Retina (tissue), 1 donor: Measurements from ENCODE around the gene TMEM209.
"Not testable (repeated sequence)": the region's sequence is repeated elsewhere in the genome, so short reads cannot be mapped to it uniquely, and the experiment has no call there.

Experiments
- DNase-seq: peaks from one replicate; pipeline ENCODE4 v3.0.0-alpha.2; 2016

The TMEM209 gene

DNA sequence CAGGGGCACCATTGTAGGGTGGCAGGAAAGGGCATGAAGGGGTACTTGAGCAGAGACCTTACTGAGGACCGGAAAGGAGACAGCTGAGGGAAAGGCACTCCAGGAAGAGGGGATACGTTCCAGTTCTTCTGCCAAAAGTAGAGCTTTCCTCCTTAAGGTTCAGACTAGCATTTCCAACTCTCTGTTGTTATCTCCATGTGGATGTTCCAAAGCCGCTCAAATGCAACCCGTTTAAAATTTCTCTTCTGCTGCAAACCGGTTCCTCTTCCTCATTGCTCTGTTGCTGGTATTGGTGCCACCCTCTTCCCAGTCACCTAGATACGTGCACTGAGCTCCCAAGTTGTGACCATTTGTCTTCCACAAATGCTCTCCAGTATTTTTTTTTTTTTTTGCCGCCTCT is 47.5 kb downstream of the TMEM209 start:
- DNase-seq, result no peak

DNA sequence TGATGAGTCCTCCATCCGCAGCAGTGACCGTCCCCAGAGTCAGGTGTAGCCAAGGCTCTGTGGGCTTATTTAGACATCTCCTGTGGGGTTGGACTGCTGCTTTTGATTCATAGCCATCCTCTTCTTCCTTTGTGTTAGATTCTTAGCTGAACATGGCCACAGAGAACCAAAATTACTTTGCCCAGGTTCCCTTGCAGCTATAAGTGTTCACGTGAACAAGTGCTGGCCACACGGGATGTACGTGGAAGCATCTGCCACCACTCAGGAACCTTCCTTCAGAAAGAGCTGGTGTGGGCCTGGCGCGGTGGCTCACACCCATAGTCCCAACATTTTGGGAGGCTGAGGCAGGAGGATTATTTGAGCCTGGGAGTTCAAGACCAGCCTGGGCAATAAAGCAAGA is 49.1 kb downstream of the TMEM209 start:
- no peak for DNase-seq

DNA sequence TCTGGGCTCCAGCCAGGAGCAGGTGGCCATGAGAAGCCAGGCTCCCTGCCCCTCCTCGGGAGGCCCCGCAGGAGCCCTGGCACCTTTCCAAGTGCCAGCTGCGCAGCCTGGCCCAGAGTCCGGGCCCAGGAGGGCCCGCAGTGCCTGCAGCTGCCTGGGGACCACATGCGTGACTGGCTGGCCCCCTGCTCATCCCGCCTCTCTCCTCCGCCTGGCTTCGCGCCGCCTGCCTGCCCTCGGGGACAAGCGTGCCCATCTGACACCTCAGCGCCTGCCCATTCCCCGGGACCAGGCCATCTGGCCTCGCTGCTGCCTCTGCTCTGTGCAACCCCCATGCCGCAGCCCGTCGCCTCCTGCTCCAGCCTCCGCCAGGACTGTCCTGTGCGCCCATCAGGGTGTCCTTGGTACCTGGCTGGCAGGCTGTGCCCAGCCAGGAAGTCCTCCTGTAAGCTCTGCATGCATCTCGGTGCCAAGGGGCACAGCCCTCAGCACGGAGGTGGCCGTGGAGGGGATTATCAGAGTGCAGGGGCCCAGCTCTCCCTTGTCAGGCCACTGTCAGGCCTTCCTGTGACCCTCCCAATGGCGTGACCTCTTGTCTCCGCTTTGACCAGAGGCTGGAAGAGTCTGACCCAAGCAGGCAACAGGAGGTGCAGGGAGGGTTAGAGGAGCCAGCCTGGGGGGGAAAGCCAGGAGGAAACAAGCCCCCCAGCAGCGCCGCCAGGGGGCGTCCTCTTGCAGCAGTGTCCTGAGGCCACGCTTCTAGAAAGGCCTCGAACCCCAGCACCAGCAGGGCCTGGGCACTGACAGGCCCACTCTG is 50.5 kb downstream of the TMEM209 start:
- peak; percentile 38 for DNase-seq

DNA sequence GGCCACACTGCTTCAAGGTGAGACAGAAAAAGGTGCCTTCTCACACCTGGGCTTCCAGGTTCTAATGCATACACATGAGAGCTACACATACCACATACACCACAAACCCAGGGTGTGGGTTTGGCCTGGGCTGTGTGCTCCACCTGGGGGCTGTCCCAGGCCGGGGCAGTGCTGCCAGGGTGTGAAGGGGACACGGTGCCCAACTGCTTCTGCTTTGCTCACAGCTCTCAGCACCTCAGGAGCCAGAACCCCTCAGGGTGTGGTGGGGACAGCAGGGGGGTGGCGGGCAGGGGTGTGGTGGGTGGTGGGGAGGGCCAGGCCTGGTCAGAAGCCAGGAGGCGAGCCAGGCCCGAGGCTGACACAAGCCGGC is 51.1 kb downstream of the TMEM209 start:
- DNase-seq, result no peak

DNA sequence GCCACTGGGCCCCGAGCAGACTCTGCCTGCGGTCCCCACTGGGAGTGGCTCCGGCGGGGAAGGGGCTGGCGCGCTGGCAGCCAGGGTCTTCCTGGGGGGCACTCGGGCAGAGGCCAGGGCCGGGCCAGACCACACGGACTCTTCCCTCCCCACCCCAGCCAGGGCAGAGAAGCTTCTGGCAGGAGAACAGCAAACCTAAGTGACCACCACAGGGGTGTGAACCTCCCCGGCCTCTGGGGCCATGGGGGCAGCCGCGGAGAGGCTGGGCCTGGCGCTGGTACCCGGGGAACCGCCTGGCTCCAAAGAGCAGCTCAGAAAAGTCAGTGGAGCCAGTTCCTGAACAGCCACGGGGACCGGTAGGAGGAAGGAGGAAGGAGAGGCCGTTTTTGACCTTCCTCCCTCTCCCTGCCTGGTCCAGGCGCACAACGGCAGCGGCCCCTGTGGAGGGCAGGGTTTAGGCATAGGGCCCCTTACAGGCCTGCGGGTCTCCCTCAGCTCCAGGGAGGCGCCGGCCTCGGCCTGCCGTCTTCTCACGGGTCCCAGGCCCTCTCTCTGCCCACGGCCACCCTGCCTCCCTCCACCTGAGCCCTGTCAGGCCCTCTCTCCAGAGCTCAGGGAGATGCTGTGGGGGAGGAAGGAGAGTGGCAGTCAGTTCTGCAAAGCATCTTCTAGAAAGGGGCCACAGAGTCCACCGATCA is 51.8 kb downstream of the TMEM209 start:
- DNase-seq, result peak; percentile 57

DNA sequence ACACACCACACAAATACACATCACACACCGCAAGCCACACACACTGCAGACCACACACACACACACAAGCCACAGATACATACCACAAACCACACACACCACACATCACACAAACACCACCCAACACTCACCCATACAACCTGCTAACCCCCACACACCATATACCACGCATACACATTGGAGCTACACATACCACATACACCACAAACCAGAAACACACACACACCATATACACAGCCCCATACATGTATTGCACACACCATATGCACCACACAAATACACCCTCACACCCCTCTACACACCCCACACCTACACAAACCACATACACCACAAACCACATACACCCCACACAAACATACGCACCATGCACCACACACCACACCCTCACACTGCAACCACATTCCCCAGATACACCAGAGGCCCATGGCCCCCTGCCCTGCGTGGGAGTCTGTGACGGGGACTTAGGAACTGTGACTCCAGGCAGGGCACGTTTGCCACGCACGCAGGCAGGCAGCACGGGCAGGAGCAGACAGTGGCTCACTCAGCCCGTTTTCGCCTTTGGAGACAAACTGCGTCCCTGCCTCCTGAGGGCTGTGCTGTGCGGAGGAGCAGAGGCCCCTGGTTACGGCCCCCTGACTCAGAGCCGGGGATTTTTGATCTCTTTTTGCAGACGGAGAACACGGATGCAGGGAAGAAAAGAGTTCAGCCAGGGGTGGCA is 52.6 kb downstream of the TMEM209 start:
- DNase-seq, result no peak

DNA sequence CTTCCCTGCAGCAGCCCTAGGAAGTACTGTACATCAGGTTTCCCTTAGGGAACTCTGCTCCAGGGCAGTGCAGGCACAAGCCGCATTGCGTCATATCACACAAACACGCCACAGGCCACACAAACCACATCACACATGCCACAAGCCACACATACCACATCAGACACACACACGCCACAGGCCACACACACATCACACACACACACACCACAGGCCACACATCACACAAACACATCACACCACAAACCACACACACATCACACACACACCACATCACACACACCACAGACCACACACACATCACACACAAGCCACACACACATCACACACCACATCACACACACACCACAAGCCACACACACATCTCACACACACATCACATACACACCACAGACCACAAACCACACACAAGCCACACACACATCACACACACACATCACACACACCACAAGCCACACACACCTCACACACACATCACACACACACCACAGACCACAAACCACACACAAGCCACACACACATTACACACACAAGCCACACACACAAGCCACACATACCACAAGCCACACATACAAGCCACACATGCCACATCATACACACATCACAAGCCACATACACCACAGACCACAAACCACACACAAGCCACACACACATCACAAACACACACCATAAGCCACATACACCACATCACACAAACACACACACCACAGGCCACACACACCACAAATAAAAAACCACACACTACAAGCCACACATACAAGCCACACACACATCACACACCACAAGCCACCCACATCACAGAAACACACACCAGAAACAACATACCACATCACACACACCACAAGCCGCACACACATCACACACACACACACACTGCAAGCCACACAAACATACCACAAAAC is 53.4 kb downstream of the TMEM209 start:
- no peak for DNase-seq

DNA sequence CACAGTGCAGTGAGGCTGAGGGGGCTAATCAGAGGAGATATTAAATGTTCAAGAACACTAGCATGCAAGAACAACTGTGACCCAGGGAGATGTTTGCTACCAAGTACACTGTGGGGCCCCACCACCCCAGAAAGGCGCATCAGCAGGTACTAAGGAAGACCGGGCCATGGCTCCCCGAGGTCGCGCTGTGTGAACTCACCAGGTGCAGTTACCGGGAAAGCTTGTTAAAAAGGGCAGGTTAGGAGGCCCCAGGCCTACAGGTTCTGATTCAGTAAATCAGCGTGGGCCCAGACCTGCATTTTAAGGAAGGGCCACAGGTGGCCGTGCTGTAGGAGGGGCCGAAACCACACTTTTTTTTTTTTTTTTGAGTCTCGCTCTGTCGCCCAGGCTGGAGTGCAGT is 54.6 kb downstream of the TMEM209 start:
- no peak for DNase-seq

DNA sequence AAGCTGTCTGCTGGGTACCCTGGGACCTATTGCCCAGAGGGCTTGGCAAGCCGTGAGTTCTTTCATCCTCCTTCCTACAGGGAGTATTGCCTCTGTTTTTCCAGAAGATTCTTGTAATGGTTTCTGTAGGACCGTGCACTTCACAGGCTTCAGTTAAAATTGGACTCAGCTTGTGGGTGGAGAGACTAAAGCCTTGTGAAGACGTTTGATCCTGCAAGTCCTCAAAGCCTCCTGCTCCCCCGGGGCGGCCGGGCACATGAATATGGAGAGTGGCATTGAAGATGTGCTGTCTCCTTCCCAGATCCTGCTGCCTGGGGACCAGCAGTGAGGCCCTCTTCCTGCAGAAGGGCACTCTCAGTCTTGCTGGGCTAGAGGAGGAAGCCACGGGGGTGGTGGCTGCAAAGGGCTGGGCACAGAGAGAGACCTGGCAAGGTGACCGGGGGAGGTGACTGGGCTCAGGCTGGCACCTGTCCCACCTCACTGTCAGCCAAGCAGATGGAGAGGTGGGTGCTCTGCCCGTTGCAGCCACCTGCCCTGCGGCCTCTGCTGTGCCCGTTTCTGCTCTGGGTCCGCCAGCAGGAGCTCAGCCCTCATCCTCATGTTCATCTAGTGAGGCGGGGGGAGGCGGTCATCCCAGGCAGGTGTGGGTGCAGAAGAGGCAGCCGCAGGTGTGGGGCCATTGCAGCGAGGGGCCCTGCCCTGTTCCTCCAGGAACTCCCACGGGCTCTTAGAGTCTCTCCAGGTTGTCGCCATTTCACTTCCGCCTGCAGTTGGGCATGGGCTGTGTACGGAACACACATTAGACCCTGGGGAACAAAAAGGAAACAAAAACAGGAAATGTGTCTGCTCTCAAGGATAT is 55.7 kb downstream of the TMEM209 start:
- no peak for DNase-seq

DNA sequence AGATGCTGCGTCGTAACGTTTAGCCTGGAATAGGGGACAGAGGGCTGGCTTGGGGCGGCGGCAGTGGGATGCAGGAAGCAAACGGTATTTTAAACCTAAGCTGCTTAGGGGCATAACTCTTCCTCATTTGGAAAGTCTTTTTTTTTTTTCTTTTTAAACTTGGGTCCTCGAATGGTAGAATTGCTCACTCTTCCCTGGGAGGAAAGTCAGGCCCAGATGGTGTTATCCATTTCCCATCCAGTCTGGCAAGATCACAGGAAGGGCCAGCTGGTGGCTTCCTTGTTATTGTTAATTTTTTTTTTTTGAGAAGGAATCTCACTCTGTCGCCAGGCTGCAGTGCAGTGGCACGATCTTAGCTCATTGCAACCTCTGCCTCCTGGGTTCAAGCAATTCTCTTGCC is 56.6 kb downstream of the TMEM209 start:
- no peak for DNase-seq

DNA sequence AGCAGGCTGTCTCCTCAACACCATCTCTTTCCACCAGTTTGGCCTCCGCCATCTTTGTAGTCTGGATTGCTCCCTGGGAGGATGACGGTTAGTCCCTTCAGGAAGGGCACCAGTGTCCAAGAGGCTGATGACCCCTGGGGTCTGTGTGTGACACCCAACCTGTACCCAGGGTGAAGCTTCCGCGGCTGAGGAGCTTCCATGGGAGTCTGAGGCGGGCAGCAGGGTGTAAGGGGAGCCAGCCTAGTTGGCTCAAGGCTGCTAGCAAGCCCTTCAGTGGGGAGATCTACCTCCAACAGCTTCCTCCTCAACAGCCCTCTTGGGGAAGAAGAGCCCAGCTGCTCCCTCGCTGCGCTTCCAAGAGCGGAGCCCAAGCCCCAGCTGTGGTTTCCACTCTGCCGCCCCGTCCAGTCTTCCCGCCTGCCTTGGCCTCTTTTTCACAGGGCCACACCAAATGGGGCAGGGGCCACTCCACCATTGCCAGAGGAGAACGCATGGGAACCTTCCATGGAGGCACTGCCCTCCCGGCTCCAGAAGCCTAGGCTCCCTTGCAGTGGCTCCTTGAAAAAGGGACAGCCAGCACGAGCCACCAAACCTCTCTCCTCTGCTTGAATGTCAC is 57.4 kb downstream of the TMEM209 start:
- DNase-seq, result no peak

DNA sequence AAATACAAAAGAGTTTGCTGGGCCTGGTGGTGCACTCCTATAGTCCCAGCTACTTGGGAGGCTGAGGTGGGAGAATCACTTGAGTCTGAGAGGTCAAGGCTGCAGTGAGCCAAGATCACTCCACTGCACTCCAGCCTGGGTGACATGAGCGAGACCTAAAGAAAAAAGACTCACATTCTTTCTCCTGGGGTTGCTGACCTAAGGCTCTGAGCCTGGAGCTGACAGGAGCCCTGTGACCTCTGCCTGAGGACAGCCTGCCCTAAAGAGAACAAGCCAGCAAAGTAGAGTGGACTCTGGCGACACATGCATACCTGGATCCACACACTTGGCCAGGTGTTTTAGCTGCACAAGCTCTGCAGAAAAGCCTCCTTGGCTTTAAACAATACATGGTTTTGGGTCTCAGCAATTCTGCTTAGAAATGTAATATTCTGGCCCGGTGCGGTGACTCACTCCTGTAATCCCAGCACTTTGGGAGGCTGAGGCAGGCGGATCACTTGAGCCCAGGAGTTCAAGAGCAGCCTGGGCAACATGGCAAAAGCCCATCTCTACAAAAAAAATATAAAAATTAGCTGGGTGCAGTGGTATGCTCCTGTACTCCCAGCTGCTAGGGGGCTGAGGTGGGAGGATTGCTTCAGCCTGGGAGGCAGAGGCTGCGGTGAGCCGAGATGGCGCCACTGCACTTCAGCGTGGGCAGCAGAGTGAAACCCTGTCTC is 58.4 kb downstream of the TMEM209 start:
- no peak for DNase-seq

DNA sequence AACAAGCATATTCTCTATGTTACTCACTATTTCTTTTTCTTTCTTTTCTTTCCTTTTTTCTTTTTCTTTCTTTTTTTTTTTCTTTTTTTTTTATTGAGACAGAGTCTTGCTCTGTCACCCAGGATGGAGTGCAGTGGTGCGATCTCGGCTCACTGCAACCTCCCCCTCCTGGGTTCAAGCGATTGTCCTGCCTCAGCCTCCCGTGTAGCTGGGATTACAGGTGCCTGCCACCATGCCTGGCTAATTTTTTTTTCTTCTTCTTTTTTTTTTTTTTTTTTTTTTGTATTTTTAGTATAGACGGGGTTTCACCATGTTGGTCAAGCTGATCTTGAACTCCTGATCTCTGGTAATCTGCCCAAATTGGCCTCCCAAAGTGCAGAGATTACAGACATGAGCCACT is 59.1 kb downstream of the TMEM209 start:
- DNase-seq, result not testable (repeated sequence)

DNA sequence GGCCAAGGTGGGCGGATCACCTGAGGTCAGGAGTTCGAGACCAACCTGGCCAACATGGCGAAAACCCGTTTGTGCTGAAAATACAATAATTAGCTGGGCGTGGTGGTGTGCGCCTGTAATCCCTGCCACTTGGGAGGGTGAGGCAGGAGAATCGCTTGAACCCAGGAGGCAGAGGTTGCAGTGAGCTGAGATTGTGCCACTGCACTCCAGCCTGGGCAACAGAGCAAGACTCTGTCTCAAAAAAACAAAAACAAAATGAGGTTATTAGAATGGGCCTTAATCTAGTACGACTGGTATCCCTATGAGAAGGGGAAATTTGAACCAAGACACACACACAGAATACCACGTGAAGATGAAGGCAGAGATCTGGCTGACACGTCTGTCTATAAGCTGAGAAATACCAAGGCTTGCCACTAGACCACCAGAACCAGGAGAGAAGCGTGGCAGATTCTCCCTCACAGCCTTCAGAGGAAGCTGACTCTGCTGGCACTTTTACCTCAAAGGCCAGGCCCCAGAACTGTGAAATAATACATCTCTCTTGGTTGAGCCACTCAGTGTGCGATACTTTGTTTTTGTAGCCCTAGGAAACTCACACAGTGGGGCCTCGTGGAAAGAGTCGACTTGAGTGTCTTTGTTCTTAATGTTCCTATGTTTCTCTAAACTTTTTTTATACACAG is 59.6 kb downstream of the TMEM209 start:
- DNase-seq, result no peak

DNA sequence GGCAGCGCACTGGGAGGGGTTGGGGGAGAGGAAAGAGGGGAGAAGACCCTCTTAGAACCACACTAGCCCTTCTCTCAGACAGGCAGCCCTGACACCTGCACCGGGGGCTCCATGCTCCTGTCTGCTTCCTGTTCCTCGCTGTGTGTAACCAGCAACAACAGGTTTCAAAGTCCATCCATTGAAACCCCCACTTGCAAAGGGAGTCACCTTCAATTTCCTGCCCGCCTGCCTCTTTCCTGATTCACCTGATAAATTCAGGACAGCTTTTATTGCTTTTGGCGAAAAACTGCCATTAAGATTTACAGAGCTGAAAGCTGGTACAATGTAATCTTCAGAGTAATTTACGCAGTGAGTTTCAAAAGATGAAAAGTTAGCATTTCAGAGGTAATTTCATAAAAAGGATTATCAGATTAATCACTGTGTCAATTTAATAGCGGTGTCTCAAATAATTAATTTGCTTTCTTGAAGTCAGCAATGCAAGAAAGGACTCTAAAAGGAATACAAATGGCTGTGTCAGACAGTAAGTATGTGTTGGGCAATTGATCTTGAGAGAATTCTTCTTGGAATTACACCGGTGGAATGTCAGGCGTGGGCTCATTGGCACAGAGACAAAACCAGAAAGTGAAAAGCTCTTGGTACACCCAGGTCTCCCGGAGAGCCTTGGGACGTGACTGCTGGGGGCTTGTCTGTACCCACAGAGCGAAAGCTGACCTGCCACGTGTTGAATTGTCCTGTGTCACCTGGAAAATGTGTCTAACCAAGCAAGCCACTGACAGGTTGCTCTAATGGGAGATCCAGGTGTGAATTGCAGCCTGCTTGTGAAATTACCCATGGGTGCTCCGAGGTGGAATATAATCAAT is 60.7 kb downstream of the TMEM209 start:
- no peak for DNase-seq

DNA sequence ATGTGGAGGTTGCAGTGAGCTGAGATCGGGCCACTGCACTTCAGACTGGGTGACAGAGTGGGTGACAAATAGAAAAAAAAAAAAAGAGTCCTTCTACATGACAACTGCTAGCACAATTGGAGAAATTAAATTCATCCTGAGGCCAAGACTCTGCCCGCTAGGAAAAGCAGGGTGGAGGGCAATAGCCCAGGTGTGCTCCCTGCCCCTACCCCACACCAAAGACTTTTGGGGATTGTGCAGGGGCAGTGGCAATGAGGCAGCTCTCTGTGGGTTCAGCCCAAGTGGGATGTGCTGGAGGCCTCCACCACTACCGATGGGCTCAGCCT is 61.3 kb downstream of the TMEM209 start:
- no peak for DNase-seq

DNA sequence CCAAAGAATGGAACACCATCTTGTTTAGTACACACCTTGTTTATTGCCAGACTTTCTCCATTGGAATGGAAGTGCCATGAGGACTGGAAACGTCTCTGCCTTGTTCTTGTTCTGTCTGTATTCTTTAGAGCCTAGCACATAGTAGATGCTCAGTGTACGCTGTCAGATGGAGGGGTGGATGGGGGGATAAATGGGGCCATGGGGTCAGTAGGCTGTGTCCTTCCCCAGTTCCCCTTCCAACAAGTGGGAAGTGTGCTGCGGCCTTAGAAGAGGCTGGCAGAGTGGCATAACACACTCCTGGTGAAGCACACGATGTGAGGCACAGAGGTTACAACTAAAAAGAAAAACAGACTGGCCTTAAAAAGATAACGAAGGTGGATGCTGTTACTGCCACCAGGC is 61.9 kb downstream of the TMEM209 start:
- no peak for DNase-seq

DNA sequence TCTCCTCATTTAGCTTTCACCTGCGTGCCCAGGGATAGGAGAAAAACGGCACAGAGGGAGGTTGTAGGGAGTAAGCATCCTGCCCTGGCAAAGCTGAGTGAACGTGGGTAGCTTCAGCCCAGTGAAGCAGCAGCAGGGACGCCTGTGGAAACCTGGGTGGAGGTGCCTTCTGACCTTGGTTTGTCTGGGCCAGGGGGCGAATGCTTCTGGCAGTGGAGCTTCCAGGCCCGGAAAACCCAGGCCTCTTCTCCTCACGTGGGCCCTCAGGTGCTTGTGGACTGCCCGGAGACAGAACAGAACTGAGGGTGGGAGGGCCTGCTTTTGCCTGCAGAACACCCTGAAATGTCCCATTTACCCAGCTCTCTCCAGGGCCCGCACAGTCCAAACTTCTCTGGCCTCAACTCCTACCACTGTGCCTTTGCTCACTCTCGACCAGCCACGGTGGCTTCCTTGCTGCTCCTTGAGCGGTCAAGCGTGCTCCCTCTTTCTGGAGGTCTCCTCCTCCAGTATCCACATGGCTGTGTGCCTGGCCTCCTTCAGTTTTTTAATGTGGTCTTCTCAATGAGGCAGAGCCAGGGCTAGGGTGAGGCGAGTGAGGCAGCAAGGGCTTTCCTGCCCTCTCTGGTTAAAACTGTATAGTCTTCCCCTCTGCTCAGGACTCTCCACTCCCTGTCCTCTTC is 62.4 kb downstream of the TMEM209 start:
- DNase-seq, result no peak
